H1 (cell line): ENCODE data around the gene MAN2A1. TPM values are rescaled to one million over a fixed set of nuclear protein-coding genes. Genes with fewer than 3 reads are reported as not detected.

ENCODE experiments used
- ASH2L ChIP-seq: fragments of 200-600, 300-600 bp; sonication (generic); IDR thresholded peaks from one replicate; pipeline ENCODE4 v1.7.1; 2017; ENCODE audit warnings: low read length
- ATF2 ChIP-seq: IDR thresholded peaks from 2 replicates; pipeline ENCODE4 v1.6.1; 2012; ENCODE audit warnings: low read length, inconsistent platforms
- CBX5 ChIP-seq: fragments of 300-800, 300-1000 bp; sonication (generic); IDR thresholded peaks from 2 replicates; pipeline ENCODE4 v1.7.1; 2016; ENCODE audit warnings: antibody characterized with exemption, low read length, low read depth
- CTBP2 ChIP-seq: IDR thresholded peaks from 2 replicates; pipeline ENCODE4 v1.7.0; 2011; ENCODE audit warnings: borderline replicate concordance, mild to moderate bottlenecking, moderate library complexity, mixed read lengths, low read length; ENCODE audit not compliant: insufficient read depth, insufficient read length
- EP300 ChIP-seq, 2 experiments: IDR thresholded peaks; 1 replicate in 1 of 2; 2 replicates in 1 of 2; pipeline ENCODE4 v1.6.1; 2011 to 2012; ENCODE audit warnings: low read depth in 2 of 2, low read length in 2 of 2, mild to moderate bottlenecking in 2 of 2, borderline replicate concordance in 1 of 2, inconsistent platforms in 1 of 2, moderate library complexity in 1 of 2
- FOSL1 ChIP-seq: IDR thresholded peaks from 2 replicates; pipeline ENCODE4 v1.6.1; 2011; ENCODE audit warnings: mild to moderate bottlenecking, low read depth, low read length, moderate library complexity; ENCODE audit not compliant: insufficient read depth
- KDM1A ChIP-seq: fragments of 200-600, 300-600 bp; sonication (generic); IDR thresholded peaks from 2 replicates; pipeline ENCODE4 v1.7.1; 2016; ENCODE audit warnings: mild to moderate bottlenecking, low read length, borderline replicate concordance
- MAFK ChIP-seq: IDR thresholded peaks from 2 replicates; pipeline ENCODE4 v1.6.1; 2012; ENCODE audit warnings: low read depth, mild to moderate bottlenecking, improper control_type of control experiment, low read length
- PHF8 ChIP-seq: fragments of 200-600 bp; sonication (generic); conservative IDR thresholded peaks from 2 replicates; pipeline ENCODE4 v1.7.1; 2012; ENCODE audit warnings: low read depth, mild to moderate bottlenecking, inconsistent platforms, low read length, moderate library complexity
- POLR2AphosphoS5 ChIP-seq: IDR thresholded peaks from 2 replicates; pipeline ENCODE4 v1.6.1; 2011; ENCODE audit warnings: low read depth, low read length
- RXRA ChIP-seq: IDR thresholded peaks from 2 replicates; pipeline ENCODE4 v1.6.1; 2011; ENCODE audit warnings: low read depth, mild to moderate bottlenecking, low read length, moderate library complexity; ENCODE audit not compliant: insufficient read depth
- SP2 ChIP-seq: IDR thresholded peaks from 2 replicates; pipeline ENCODE4 v1.6.1; 2012; ENCODE audit warnings: mild to moderate bottlenecking, low read length, inconsistent platforms
- TCF12 ChIP-seq: IDR thresholded peaks from 2 replicates; pipeline ENCODE4 v1.6.1; 2011; ENCODE audit warnings: low read depth, mild to moderate bottlenecking, low read length
- ZNF274 ChIP-seq: IDR thresholded peaks from 2 replicates; pipeline ENCODE4 v1.7.0; 2012; ENCODE audit warnings: low read length, borderline replicate concordance; ENCODE audit errors: extremely low read depth
- polyA plus RNA-seq, 7 experiments: library from polyadenylated mRNA; depleted of rRNA in 3 of 7; stranded (reverse) in 5 of 7; unstranded in 2 of 7; fragments of >200 nt in 5 of 7; fragments of 200-250 nt in 2 of 7; gene quantifications; 1 replicate in 5 of 7; 2 replicates in 1 of 7; 4 replicates in 1 of 7; pipeline versions ENCODE4 v1.2.1 to v1.2.3, GENCODE V29; 2011 to 2013; ENCODE audit warnings: missing spikeins in 2 of 7, mixed read lengths in 2 of 7
- total RNA-seq: library from RNA; stranded (reverse); fragmentation: NEBNext Ultra II Directional; extraction: Animal tissue kit (Norgen Biotek cat#: 25700); gene quantifications from 2 replicates; pipeline ENCODE4 v1.2.1, GENCODE V29; 2021

MAN2A1 gene
- total and polyA plus RNA-seq, 2 of the 8 experiments (the other 6 are each of a cell fraction or from before 2014, with no cell fraction given): 29.1 to 102 TPM

DNA sequence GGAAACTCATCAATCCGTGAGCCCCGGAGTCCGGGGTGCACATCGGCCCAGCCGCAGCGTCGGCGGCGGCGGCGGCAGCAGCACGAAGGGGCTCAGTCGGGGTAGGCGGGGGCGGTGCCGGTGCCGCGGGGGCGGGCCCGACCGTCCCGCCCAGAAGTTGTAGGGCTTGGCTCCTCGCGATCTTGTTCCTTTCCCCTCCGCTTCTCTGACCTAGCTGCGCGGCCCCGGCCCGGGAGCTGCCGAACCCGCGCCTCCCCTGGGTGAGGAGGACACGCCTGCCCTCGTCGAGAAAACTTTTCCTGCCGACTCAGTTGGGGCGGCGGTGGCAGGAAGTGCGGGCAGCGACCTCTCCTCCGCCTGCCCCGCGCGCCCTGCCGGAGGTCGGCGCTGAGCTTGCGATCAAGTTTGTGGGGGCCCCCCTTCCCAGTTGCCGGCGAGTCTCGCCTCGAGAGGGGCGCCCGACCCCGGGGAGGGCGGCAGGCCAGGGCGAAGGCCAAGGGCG is at the start of gene MAN2A1 (continued):
- TF ChIP-seq CBX5: no peak
- TF ChIP-seq PHF8: no peak; the same call in 1 of the 2 replicates
- TF ChIP-seq FOSL1: no peak
- TF ChIP-seq EP300 (IDR thresholded peaks at IDR 0.05; ENCODE audit: borderline replicate concordance in 1 of 2, low read depth in 2 of 2, low read length in 2 of 2): no peak
- TF ChIP-seq POLR2AphosphoS5: 0 out of 2 replicates have a peak, but pooled peaks have one; percentile 36
- TF ChIP-seq TCF12: no peak
- peak; percentile 89 for TF ChIP-seq ASH2L
- TF ChIP-seq CTBP2: no peak
- no peak for TF ChIP-seq RXRA
- TF ChIP-seq ATF2: no peak
- no peak for TF ChIP-seq ZNF274
- TF ChIP-seq MAFK: no peak
- no peak for TF ChIP-seq SP2
- no peak for TF ChIP-seq KDM1A
